Aorta (tissue), 5 donors: ENCODE measurements around the gene PACS1. TPM values are rescaled to one million over a fixed set of nuclear protein-coding genes. Genes with fewer than 3 reads are reported as not detected.
A peak's percentile ranks its signal among the peaks of the same experiment; 100 is the strongest.
"Not testable (repeated sequence)": the region's sequence is repeated elsewhere in the genome, so short reads cannot be mapped to it uniquely, and the experiment has no call there.

ENCODE experiments used
- ATAC-seq: fragments of 200-7000 bp; cut with Tn5 transposase; one replicate; pipeline ENCODE4 v1.9.1; 2022; ENCODE audit warnings: moderate library complexity; ENCODE audit not compliant: low FRiP score
- DNase-seq, 2 donors: peaks; one replicate each; pipeline ENCODE4 v3.0.0-alpha.2; 2020
- H3K27ac ChIP-seq, 2 donors: one replicate each; pipeline ENCODE4 v1.5.1; 2013; ENCODE audit warnings: low read length in 2 of 2, mild to moderate bottlenecking in 2 of 2, moderate library complexity in 2 of 2, control low read depth in 1 of 2, inconsistent platforms in 1 of 2, low read depth in 1 of 2
- H3K27me3 ChIP-seq, 2 donors: one replicate each; pipeline ENCODE4 v1.6.1; 2013; ENCODE audit warnings: control low read depth in 1 of 2, low read length in 1 of 2, mild to moderate bottlenecking in 1 of 2, moderate library complexity in 1 of 2; ENCODE audit not compliant: insufficient read depth in 2 of 2, control insufficient read depth in 1 of 2
- H3K36me3 ChIP-seq, 2 donors: one replicate each; pipeline ENCODE4 v1.6.1; 2013; ENCODE audit warnings: control low read depth in 1 of 2, low read length in 1 of 2, mild to moderate bottlenecking in 1 of 2; ENCODE audit not compliant: insufficient read depth in 2 of 2, control insufficient read depth in 1 of 2
- H3K4me1 ChIP-seq, 2 donors: one replicate each; pipeline ENCODE4 v1.6.1; 2013; ENCODE audit warnings: low read length in 2 of 2, control low read depth in 1 of 2, mild to moderate bottlenecking in 1 of 2, moderate library complexity in 1 of 2; ENCODE audit not compliant: insufficient read depth in 2 of 2, control insufficient read depth in 1 of 2
- H3K4me3 ChIP-seq, 2 donors: one replicate each; pipeline ENCODE4 v1.5.1; 2013; ENCODE audit warnings: low read length in 2 of 2, control low read depth in 1 of 2, mild to moderate bottlenecking in 1 of 2
- H3K9me3 ChIP-seq: one replicate; pipeline ENCODE4 v1.6.1; 2013; ENCODE audit warnings: mild to moderate bottlenecking, low read length; ENCODE audit not compliant: control insufficient read depth
- WGBS, 2 donors: extraction: QIAGEN DNeasy Blood & Tissue Kit; methylation state at CpG; one replicate each; pipeline ENCODE4 v1.1.7; 2013; 5-methylcytosine and 5-hydroxymethylcytosine counted together
- intact Hi-C, 2 donors: fragments of 100-400 bp; cut with DNase I; formaldehyde crosslinking; loops; one replicate each; pipeline versions ENCODE4 v1.14.2 to v1.15.0; 2022
- polyA plus RNA-seq, 2 donors: library from polyadenylated mRNA; stranded (reverse); fragments of 200-250 nt; gene quantifications; one replicate each; pipeline ENCODE4 v1.2.3, GENCODE V29; 2013
- total RNA-seq, 2 donors: library from RNA; stranded (reverse); fragmentation: NEBNext Ultra II Directional; extraction: Animal tissue kit (Norgen Biotek cat#: 25700); gene quantifications; one replicate each; pipeline ENCODE4 v1.2.1, GENCODE V29; 2021
- donor health status: healthy with polysubstance abuse.
- donor health status: Bipolar disorder and iron deficiency.
- donor health status: DM: no; HTN: no; CAD: no.
- donor health status: DM: no; HTN: no; CAD: no.
- donor health status: DM: yes; HTN: yes; CAD: no.

The PACS1 gene
- total and polyA plus RNA-seq, 4 donors, result 16.2 to 119 (median 59.1) TPM

GRCh38 chr11:66240781-66241136 is 170.7 kb downstream of the PACS1 start:
- no peak for ATAC-seq
- intact Hi-C loops, result no loop called here
- 80 to 86% methylated on average over 9 of the region's 9 CpGs for WGBS, 2 donors

DNA sequence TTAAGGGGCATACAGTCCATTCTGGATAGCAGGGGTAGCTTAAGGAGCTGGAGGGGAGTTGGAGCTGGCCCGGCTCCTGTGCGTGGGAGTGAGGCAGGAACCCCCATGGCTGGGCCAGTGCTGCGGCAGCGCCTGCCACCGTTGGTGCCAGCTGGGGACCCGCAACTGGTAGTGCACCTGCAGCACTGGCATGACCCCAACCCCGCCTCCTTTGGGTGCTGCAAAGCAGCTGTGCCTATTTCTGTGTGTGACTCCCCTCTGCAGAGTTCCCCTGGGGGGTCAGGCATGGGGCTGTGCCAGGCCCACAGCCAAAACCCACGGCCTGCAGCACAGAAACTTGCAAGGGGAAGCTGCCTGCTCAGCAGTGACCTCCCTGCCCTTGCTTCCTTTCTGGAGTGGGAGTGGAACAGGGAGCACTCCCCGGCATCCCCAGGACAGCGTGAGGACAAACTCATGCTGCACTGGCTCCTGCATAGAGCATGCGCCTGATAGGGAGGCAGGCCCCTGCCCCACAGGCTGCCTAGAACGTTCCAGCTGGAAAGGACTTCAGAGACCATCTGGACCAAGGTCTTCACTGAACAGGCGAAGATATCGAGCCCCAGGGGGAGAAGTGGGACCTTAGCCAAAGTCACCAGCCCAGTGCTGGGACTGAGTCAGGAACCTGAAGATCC is 172.2 kb downstream of the PACS1 start:
- Histone ChIP-seq H3K9me3 (no peaks in the 10 kb centered on the region), H3K27ac (no peak overlapping the region), H3K27me3 (no peaks in the 10 kb centered on the region), H3K4me1 (no peaks in the 10 kb centered on the region), H3K4me3 (no peak overlapping the region), H3K36me3 (peaks cover 0 to 9% of the 10 kb centered on the region in 2 donors)
- DNase-seq, result no peak
- intact Hi-C loops, result no loop called here
- ATAC-seq, result no peak
- WGBS, 2 donors, result 68% methylated on average over 14 of the region's 14 CpGs

More at GRCh38 chr11:66240781-66241136, 170.7 kb downstream of the PACS1 start:
- no peak overlapping the region for H3K4me3 ChIP-seq
- H3K9me3 ChIP-seq, result no peaks in the 10 kb centered on the region
- H3K27ac ChIP-seq, result no peak overlapping the region
- H3K27me3 ChIP-seq, result no peaks in the 10 kb centered on the region
- H3K36me3 ChIP-seq, result peaks cover 0 to 11% of the 10 kb centered on the region in 2 donors
- DNase-seq, result no peak
- no peaks in the 10 kb centered on the region for H3K4me1 ChIP-seq

DNA sequence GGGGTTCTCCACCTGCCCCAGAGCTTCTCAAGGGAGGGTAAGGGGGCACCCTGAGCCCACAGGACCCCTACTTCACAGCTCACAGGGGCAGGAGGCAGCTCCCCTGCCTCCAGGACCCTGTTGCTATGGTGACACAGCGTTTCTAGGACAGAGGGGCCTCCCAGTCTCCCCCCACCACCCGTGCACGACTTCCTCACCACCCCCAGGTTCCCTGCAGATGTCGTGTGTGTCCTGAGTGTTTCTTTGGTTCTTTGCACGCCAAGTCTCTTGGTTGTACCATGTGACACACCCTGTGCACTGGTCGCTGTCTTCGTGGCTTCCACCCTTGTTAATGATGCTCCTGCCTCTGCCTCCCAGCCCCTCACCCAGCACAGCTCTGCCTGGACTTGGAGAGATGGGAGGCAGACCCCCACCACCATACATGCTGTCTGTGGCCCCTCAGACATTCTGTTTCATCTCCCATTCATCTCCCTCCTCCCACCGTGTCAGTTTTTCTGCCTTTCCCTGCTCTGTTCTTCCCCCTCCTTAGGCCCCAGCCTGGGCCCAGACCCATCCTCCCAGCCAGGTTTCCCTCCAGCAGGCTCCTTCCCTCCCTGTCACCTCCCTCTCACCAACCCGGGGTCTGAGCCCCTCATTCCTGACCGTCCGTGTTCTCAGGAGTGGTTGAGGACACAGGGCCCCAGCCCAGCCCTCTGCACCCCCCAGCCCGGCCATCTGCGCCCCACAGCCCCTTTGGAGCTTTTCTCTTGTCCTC is 173.9 kb downstream of the PACS1 start:
- ATAC-seq (no peak), DNase-seq (no peak)
- Histone ChIP-seq H3K27ac (no peak overlapping the region), H3K27me3 (no peaks in the 10 kb centered on the region), H3K4me3 (no peak overlapping the region), H3K36me3 (peaks cover 0 to 6% of the 10 kb centered on the region in 2 donors), H3K4me1 (no peaks in the 10 kb centered on the region), H3K9me3 (no peaks in the 10 kb centered on the region)
- intact Hi-C loops, result no loop called here
- WGBS, 2 donors, result 77 to 79% methylated on average over 13 of the region's 13 CpGs

DNA sequence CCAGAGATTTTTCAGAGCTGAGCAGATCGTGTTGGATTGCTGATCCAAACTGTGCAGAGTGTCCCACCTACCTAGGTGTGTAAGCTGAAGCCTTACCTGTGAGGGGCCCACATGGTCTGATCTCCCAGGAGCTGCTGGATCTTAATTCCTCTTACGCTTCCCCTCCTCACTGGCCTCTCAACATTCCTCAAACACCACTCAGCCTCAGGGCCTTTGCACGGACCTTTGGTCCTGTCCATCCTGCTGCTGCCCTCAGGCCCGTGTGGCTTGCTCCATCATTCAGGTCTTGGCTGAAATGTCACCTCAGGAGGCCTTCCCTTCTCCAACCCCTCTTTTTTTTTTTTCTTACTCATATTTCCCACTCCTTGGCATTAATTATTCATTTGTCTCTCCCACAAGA is 177.2 kb downstream of the PACS1 start:
- Histone ChIP-seq H3K36me3 (no peaks in the 10 kb centered on the region), H3K4me1 (no peaks in the 10 kb centered on the region), H3K27ac (no peak overlapping the region), H3K4me3 (no peak overlapping the region), H3K27me3 (no peaks in the 10 kb centered on the region), H3K9me3 (no peaks in the 10 kb centered on the region)
- ATAC-seq (no peak), DNase-seq (no peak)
- intact Hi-C loops, result no loop called here
- WGBS, 2 donors, result 84 to 89% methylated on average over 4 of the region's 4 CpGs

- Histone ChIP-seq H3K36me3 (no peaks in the 10 kb centered on the region), H3K27me3 (no peaks in the 10 kb centered on the region), H3K9me3 (no peaks in the 10 kb centered on the region), H3K27ac (no peak overlapping the region), H3K4me1 (no peaks in the 10 kb centered on the region), H3K4me3 (no peak overlapping the region)
- intact Hi-C loops, result no loop called here
- WGBS, 2 donors, result 84 to 88% methylated on average over 3 of the region's 3 CpGs
- DNase-seq (no peak), ATAC-seq (no peak)
Observed at GRCh38 chr11:66247801-66248200, 177.7 kb downstream of the PACS1 start.

DNA sequence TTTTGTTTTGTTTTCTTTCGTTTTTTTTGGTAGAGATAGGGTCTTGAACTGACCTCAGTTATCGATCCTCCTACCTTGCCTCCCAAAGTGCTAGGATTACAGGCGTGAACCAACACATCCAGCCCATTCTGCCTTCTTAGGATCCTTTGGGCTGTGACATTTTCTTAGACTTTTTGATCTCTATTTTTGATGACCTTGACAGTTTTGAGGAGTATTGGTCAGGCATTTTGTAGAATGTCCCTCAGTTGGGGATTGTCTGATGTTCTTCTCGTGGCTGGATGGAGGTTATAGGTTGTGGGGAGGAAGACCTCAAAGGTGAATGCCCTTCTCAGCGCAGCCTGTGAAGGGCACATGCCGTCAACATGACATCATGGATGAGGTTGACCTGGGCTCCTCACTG is 178.8 kb downstream of the PACS1 start:
- no peaks in the 10 kb centered on the region for H3K36me3 ChIP-seq
- no peaks in the 10 kb centered on the region for H3K27me3 ChIP-seq
- WGBS, 2 donors, result 88 to 95% methylated on average over 6 of the region's 6 CpGs
- intact Hi-C loops, result no loop called here
- no peaks in the 10 kb centered on the region for H3K9me3 ChIP-seq
- ATAC-seq, result no peak
- no peak for DNase-seq
- no peaks in the 10 kb centered on the region for H3K4me1 ChIP-seq
- no peak overlapping the region for H3K4me3 ChIP-seq
- no peak overlapping the region for H3K27ac ChIP-seq

DNA sequence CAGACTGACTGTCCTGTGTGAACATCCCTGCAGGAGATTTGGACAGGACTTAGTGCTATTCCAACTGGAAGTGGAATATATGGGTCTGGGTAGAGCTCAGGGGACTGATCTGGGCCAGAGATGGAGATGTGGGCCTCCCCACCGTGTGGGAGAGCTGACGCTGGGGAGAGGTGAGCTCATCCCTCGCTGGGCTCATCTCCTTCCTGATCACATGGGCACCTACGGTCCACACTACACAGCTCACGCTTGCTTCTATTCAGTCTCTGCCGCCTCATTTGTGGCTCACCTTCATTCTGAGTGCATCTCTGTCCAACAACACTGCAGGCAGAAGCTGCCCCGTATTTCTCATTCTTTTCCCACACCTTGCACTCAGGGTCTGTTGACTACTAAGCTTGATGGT is 181.7 kb downstream of the PACS1 start:
- no peak overlapping the region for H3K4me3 ChIP-seq
- intact Hi-C loops, result no loop called here
- 82 to 83% methylated on average over 7 of the region's 7 CpGs for WGBS, 2 donors

GRCh38 chr11:66253081-66253480 is 183.0 kb downstream of the PACS1 start:
- H3K4me3 ChIP-seq, H3K4me1 ChIP-seq, H3K36me3 ChIP-seq, intact Hi-C loops, H3K27me3 ChIP-seq, ATAC-seq, H3K27ac ChIP-seq, DNase-seq, H3K9me3 ChIP-seq: not testable (repeated sequence)
- 18 to 24% methylated on average over 6 of the region's 6 CpGs for WGBS, 2 donors

More for the DNA sequence above, 181.7 kb downstream of the PACS1 start:
- H3K36me3 ChIP-seq, result no peaks in the 10 kb centered on the region
- ATAC-seq (no peak), DNase-seq (no peak)
- no peaks in the 10 kb centered on the region for H3K9me3 ChIP-seq
- no peaks in the 10 kb centered on the region for H3K4me1 ChIP-seq
- H3K27me3 ChIP-seq, result no peaks in the 10 kb centered on the region
- H3K27ac ChIP-seq, result no peak overlapping the region

GRCh38 chr11:66258473-66258893 is 188.4 kb downstream of the PACS1 start:
- no peaks in the 10 kb centered on the region for H3K36me3 ChIP-seq

More at GRCh38 chr11:66258473-66258893, 188.4 kb downstream of the PACS1 start:
- no peaks in the 10 kb centered on the region for H3K4me1 ChIP-seq
- no peaks in the 10 kb centered on the region for H3K9me3 ChIP-seq
- no peak overlapping the region for H3K27ac ChIP-seq
- intact Hi-C loops, result loop anchor here in 1 of 2 donors (2.0 kb wide), 1 partner anchor 36 kb away; no protein-coding TSS in a partner anchor
- WGBS, 2 donors, result 2 to 3% methylated on average over 28 of the region's 28 CpGs
- no peak for DNase-seq
- peak overlapping the region in 1 of 2 donors; percentile 75 for H3K4me3 ChIP-seq
- no peak for ATAC-seq
- H3K27me3 ChIP-seq, result no peaks in the 10 kb centered on the region
